GM10248 (cell line): ENCODE results near the gene ABCB11.

ENCODE experiments used
- CTCF ChIA-PET: fragments of 300-600 bp; sonication (Branson Sonifier 250); formaldehyde crosslinking; extraction: SDS; loops from one replicate; lab custom pipeline; 2021; ENCODE audit warnings: antibody characterized with exemption; lab: Yijun Ruan, JAX
- POLR2A ChIA-PET: fragments of 350-650 bp; sonication (Branson Sonifier 250); formaldehyde crosslinking; extraction: SDS; loops from one replicate; lab custom pipeline; 2020; ENCODE audit warnings: antibody characterized with exemption; lab: Yijun Ruan, JAX
- DNase-seq: peaks from one replicate; pipeline ENCODE4 v3.0.0; 2012; ENCODE audit errors: extremely low spot score
- CTCF ChIP-seq: IDR thresholded peaks from 2 replicates; pipeline ENCODE4 v1.5.1; 2012; ENCODE audit warnings: mild to moderate bottlenecking, low read depth; ENCODE audit errors: extremely low read depth, missing control alignments, control extremely low read depth

ABCB11 gene

GRCh38 chr2:169009865-169010579 is 21.1 kb downstream of the ABCB11 start:
- CTCF ChIA-PET, result interaction anchor here (1.3 kb wide), 1 partner anchor 14 kb away, joined by 4 read pairs; no protein-coding TSS in a partner anchor
- TF ChIP-seq CTCF, result no peak
- DNase-seq, result no peak
- POLR2A ChIA-PET, result no interaction called here

- TF ChIP-seq CTCF, result no peak
- no peak for DNase-seq
- CTCF ChIA-PET, result no interaction called here
- POLR2A ChIA-PET, result no interaction called here
Observed at GRCh38 chr2:169007941-169008340, 23.2 kb downstream of the ABCB11 start.

GRCh38 chr2:169007356-169007755 is 23.8 kb downstream of the ABCB11 start:
- no peak for TF ChIP-seq CTCF
- DNase-seq, result no peak
- CTCF ChIA-PET, result no interaction called here
- POLR2A ChIA-PET, result no interaction called here

GRCh38 chr2:169006665-169007064 is 24.5 kb downstream of the ABCB11 start:
- no peak for TF ChIP-seq CTCF
- no peak for DNase-seq
- ChIA-PET CTCF (interaction anchor here (0.8 kb wide), 1 partner anchor 25 kb away, joined by 3 read pairs; the partner anchor contains the start of gene ABCB11), POLR2A (no interaction called here)

GRCh38 chr2:169005994-169006393 is 25.1 kb downstream of the ABCB11 start:
- ChIA-PET POLR2A (no interaction called here), CTCF (interaction anchor here (0.8 kb wide), 1 partner anchor 25 kb away, joined by 3 read pairs; the partner anchor contains the start of gene ABCB11)
- no peak for DNase-seq
- no peak for TF ChIP-seq CTCF

GRCh38 chr2:169005080-169005598 is 26.0 kb downstream of the ABCB11 start:
- ChIA-PET CTCF (interaction anchor here (1.2 kb wide), 1 partner anchor 14 kb away, joined by 3 read pairs; no protein-coding TSS in a partner anchor), POLR2A (no interaction called here)
- DNase-seq, result no peak
- TF ChIP-seq CTCF, result no peak
